ENCODE results near the gene APOH.

Gene APOH

DNA sequence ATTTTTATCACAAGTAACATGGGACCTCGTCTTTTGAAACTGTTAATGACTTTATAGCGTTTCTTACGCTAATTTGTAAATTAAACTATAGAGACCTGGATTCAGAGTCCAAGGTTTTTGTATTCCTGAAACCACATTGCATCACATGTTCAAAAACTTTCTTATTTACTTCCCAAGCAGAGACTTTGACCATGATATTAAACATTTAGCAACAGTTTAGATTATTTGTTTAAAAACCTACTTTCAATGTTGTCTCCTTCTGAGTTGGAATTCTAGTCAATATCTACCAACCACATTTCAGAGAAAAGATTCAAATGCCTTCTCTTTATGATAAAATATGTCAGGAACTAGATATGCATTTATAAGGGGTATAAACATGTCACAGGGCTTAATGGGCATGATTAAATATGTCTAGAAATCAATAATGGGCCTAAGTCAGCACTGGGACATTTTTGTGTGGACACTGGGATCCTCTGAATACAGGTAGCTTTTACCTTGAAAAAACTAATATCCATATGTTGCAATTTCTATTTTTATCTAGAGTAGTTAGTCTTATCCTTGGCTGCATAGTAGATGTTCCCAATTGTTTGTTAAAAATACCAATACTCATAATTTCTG is 6.3 kb upstream of the APOH start:
- no peak for DNase-seq (ENCODE audit: low read depth, low spot score)

DNA sequence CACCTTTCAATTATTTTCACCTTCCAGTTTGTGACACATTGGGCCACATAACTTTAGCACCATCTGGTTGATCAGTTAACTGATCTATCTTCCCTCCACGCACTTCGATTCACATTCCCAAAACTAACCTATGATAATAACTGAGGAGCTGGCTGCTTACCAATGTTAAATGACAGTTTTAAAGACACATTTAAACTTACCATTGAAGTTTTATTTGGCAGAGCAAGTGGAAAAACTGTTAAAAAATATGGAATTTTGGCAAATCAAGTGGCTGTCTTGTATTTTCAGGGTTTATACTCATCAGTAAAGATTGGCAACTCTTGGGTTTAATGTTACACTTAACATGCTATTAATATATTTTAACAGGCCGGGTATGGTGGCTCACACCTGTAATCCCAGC is 5.4 kb upstream of the APOH start:
- DNase-seq (ENCODE audit: low read depth, low spot score), result no peak

GRCh38 chr17:66233023-66233753 is 4.0 kb upstream of the APOH start:
- no peak for DNase-seq (ENCODE audit: low read depth, low spot score)

- DNase-seq (ENCODE audit: low read depth, low spot score), result no peak
Measured at GRCh38 chr17:66230922-66231591, 1.8 kb upstream of the APOH start.

- no peak for DNase-seq (ENCODE audit: low read depth, low spot score)
Measured at GRCh38 chr17:66229783-66230538, 746 bp upstream of the APOH start.

GRCh38 chr17:66227212-66228045 is 1.8 kb downstream of the APOH start:
- no peak for DNase-seq (ENCODE audit: low read depth, low spot score)

DNA sequence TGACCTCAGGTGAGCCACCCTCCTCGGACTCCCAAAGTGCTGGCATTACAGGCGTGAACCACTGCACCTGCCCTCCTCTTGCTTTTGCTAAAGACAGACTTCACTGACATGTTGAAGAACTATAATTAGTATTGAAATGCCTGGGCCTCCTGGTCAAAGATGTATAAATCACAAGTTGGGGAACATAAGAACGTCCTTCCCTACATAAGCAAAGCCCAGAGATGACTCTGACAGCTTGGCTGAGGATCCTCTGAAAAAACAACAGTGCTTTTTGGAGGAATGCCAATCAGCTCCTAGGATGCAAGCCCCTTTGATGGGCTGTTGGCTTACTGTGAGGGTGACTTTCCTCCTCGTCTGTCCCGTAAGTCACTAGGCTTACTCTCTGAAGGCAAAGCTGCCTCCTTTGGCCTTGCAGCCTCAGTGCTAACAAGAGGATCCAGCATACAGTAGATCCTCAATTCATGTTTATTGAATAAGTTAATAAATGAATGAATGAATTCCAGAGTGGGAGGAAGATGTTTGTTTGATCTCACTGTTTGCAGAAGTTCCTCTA is 6.3 kb downstream of the APOH start:
- DNase-seq (ENCODE audit: low read depth, low spot score), result no peak

- no peak for DNase-seq (ENCODE audit: low read depth, low spot score)
Measured at GRCh38 chr17:66221755-66222530, 7.3 kb downstream of the APOH start.

DNA sequence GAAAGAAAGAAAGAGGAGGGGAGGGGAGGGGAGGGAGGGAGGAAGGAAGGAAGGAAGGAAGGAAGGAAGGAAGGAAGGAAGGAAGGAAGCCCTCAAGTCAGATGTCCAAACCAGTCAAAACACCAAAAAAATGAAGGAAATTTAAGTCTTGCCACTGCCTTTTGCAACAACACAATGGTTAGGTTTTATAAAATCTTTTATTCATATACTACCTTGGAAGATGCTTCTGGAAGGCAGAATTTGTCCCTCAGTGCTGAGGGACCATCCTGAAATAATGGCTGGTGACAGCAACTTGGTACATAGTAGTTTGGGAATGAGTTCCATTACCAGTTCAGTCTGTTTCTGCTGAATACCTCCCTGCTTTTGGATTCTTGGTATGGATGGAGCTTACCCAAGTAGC is 7.9 kb downstream of the APOH start:
- DNase-seq (ENCODE audit: low read depth, low spot score), result no peak

DNA sequence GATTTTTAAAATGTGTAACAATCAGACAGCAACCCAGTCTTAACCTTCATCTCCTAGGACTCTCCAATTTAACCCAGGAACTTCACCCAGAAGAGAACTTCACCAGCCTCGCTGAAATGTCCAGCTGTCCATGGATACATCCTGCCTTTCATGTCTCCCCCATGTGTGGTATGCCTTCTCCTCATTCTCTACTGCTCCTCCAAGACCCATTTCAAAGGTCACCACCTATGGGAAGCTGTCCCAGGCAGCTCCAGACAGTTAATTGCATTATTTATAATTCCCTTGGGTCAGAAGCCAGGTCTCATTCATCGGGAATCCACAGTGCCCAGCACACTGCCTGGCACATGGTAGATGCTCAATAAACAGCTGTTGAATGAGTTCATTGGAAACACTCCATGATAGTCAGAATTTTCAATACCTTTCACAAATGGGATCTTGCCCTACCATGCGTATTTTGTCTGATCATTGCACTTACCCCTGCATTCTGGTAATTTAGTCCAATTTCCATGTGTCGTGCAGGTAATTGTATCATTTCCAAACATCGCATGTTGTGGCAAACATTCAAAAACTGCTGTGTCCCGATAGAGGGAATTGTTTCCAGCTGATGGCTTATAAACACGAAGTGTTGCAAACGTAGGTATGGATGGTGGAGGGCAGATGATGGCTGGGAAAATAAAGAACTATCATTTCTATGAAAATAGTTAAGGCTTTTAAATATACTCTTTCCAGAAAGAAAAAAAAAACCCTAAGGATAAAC is 9.0 kb downstream of the APOH start:
- no peak for DNase-seq (ENCODE audit: low read depth, low spot score)

GRCh38 chr17:66215529-66215911 is 13.7 kb downstream of the APOH start:
- DNase-seq (ENCODE audit: low read depth, low spot score), result no peak

- no peak for DNase-seq (ENCODE audit: low read depth, low spot score)
Measured at GRCh38 chr17:66214884-66215528, 14.2 kb downstream of the APOH start.

DNA sequence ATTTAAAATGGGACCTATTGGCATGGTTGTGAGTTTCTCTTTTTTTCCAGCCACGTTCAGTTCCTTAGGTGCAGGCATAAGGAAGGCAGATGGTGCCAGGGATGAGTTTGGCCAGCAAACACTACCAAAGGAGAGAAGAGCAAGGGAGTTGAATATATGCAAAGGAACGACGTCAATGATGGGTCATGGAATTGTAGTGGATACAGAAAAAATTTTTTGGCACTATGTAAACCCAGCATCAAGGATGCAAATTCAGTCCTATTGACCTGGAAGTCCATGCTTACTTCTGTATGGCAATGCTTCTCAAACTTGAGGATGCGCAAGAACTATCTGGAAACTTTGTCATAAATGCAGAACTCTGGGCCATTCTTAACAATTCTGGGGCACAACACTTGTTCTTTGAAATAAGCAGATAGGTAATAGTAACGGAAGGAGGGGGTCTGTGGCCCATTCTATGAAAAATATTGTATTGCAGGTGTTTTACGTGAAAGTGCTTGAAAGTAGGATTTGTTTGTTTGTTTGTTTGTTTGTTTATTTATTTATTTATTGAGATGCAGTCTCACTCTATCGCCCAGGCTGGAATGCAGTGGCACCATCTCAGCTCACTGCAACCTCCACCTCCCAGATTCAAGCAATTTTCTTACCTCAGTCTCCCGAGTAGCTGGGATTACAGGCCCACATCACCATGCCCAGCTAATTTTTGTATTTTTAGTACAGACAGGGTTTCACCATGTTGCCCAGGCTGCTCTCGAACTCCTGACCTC is 18.0 kb downstream of the APOH start:
- DNase-seq (ENCODE audit: low read depth, low spot score), result no peak

DNA sequence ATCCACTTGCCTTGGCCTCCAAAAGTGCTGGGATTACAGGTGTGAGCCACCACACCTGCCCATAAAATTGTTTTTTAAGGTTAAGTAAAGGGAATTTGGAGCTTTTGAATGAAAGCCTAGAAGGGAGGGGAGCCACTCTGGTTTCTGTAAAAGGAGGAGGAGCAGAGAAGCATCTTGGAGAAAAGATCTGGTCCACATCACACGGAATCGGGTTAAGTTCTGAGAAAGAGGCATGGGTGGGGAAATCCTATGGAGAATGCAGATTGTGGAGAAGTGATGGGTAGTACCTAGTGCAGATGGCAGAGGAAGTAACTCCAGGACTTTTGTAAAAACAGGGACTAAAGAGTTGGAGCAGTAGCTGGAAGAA is 19.0 kb downstream of the APOH start:
- no peak for DNase-seq (ENCODE audit: low read depth, low spot score)

GRCh38 chr17:66207936-66208335 is 21.3 kb downstream of the APOH start:
- no peak for DNase-seq (ENCODE audit: low read depth, low spot score)

DNA sequence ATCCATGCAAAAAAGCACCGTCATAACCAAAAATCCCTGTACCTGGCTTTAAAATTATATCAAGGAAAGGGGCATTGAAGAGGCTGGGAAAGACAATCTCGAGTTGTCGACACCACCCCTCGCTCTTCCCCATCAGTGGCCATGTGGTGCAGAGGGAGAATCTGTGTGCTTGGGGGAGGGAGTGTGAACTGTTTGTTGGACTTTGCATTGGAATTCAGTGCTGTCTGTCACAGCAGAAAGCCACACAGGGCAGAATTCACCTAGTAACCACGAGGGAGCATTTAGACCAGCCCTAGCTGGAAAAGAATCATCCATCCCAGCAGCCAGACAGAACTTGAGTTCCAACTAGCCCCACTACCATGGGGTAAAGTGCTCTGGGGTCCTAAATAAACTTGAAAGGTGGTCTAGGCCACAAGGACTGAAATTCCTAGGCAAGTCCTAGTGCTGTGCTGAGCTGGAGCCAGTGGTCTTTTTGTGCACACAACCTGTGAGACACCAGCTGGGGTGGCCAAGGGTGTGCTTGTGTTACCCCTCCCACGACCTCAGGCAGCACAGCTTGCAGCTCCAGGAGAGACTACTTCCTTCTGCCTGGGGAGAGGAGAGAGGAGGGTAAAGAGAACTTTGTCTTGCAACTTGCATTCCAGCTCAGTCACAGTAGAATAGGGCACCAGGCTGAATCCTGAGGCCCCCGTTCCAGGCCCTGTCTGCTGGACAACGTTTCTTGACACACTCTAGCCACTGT is 25.8 kb downstream of the APOH start:
- no peak for DNase-seq (ENCODE audit: low read depth, low spot score)

DNA sequence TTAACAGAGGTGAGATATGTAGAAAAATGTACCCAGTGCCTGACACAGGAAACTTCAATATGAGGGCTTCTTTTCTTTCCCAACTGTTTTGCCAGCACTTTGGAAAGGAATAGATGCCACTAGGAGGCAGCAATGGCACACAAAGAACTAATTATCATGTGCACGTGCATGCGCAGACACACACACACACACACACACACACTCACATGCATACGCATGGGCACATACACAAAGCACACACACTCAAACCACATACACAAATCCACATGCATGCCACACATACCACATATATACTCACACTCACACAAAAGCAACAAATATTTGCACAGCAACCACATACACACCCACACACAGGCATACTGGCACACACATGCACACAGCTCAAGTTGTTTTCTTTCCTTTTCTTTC is 28.5 kb downstream of the APOH start:
- peak; percentile 33 for DNase-seq (ENCODE audit: low read depth, low spot score)

DNA sequence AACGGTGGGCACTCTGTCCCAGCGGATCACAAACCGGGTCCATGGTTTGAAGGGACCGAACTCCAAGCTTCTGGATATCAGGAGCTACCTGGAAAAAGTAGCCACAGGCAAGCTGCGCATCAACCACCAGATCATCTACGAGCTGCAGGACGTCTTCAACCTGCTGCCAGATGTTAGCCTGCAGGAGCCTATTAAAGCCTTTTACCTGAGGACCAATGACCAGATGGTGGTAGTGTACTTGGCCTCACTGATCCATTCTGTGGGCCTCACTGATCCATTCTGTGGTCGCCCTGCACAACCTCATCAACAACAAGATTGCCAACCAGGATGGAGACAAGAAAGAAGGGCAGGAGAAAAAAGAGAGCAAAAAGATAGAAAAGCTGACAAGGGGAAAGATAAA is 31.0 kb downstream of the APOH start:
- DNase-seq (ENCODE audit: low read depth, low spot score), result no peak

Data from iPS DF 19.7 (cell line).